BE2C (cell line): ENCODE data around the gene GNAL.

ENCODE experiments used
- DNase-seq: peaks from one replicate; pipeline ENCODE4 v3.0.0-alpha.2; 2020
- H3K27me3 ChIP-seq: fragments of 250-450 bp; sonication (Bioruptor Pico); 2 replicates; pipeline ENCODE4 v1.5.1; 2020; ENCODE audit warnings: mild to moderate bottlenecking
- H3K36me3 ChIP-seq: fragments of 250-450 bp; sonication (Bioruptor Pico); 2 replicates; pipeline ENCODE4 v1.5.1; 2020; ENCODE audit warnings: mild to moderate bottlenecking
- H3K4me1 ChIP-seq: fragments of 250-450 bp; sonication (Bioruptor Pico); 2 replicates; pipeline ENCODE4 v1.5.1; 2020
- H3K4me3 ChIP-seq: 2 replicates; pipeline ENCODE4 v1.5.1; 2011; ENCODE audit warnings: low read depth, low read length
- H3K9me3 ChIP-seq: fragments of 250-450 bp; sonication (Bioruptor Pico); 2 replicates; pipeline ENCODE4 v1.5.1; 2020
- TF ChIP-seq, protein P1 (sequence below): IDR thresholded peaks from 2 replicates; pipeline ENCODE4 v1.5.1; 2012; ENCODE audit warnings: mild to moderate bottlenecking, low read depth, low read length

The GNAL gene

DNA sequence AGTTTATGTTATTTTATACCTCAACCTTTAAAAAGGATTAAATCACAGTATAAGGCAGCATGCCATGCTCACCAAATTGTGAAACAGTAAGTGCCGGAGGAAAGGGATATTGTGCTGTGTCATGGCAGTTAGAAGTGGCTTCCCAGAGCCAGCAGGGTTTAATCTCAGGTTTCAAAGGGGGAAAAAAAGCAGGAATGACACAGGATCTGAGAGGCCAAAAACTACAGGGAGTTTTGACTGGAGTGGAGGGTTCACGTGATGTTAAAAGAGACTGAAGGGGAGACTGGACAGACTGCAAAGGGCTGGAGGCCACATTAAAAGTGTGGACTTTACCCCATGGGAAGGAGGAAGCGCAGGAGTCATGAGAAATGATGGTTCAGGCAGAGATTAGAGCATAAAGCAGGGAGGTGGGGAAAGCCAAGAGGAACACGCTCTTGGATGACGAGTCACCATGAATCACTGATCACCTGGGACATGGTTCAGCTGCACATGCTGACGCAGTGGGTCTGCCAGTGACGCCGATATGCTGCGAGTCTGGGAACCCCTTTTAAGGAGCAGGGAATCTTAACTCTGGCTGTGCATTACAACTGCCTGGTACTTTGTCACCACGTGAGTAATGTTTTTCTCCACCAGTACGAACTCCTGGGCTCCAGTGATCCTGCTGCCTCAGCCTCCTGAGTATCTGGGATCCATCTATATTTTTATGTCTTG lies 168.3 kb downstream of the GNAL start:
- H3K4me1 ChIP-seq: no peaks in the 10 kb centered on the region
- no peak for DNase-seq
- H3K9me3 ChIP-seq: no peaks in the 10 kb centered on the region
- TF ChIP-seq, protein P1, sequence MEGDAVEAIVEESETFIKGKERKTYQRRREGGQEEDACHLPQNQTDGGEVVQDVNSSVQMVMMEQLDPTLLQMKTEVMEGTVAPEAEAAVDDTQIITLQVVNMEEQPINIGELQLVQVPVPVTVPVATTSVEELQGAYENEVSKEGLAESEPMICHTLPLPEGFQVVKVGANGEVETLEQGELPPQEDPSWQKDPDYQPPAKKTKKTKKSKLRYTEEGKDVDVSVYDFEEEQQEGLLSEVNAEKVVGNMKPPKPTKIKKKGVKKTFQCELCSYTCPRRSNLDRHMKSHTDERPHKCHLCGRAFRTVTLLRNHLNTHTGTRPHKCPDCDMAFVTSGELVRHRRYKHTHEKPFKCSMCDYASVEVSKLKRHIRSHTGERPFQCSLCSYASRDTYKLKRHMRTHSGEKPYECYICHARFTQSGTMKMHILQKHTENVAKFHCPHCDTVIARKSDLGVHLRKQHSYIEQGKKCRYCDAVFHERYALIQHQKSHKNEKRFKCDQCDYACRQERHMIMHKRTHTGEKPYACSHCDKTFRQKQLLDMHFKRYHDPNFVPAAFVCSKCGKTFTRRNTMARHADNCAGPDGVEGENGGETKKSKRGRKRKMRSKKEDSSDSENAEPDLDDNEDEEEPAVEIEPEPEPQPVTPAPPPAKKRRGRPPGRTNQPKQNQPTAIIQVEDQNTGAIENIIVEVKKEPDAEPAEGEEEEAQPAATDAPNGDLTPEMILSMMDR: no peak
- no peaks in the 10 kb centered on the region for H3K27me3 ChIP-seq
- H3K4me3 ChIP-seq: no peak overlapping the region
- H3K36me3 ChIP-seq: no peaks in the 10 kb centered on the region

DNA sequence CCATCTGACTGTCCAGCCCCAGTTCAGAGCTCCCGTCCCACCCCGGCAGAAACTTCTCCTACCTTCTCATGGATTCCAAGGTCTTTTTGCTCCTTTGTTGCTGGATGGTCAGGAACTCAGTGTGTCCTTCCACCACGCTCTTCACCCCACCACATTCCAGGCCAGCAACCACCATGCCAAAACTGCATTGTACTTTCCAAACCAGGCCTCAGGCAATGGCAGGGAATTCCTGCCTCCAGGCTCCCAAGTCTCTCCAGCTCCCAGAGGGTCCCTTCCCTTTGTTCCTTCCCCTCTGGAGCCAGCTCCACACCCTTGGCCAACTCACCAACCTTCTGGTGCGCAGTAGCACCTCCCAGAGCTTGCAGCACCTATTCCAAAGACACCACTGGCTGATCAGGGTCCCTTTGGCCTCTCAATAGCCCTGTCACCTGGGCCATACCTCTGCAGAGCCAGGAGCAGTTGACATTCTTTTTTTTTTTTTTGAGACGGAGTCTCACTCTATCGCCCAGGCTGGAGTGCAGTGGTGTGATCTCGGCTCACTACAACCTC lies 170.3 kb downstream of the GNAL start:
- Histone ChIP-seq H3K4me3 (no peak overlapping the region), H3K9me3 (no peaks in the 10 kb centered on the region), H3K4me1 (no peaks in the 10 kb centered on the region), H3K27me3 (no peaks in the 10 kb centered on the region), H3K36me3 (no peaks in the 10 kb centered on the region)
- TF ChIP-seq, protein P1: no peak
- no peak for DNase-seq

GRCh38 chr18:11859903-11860407 lies 170.9 kb downstream of the GNAL start:
- Histone ChIP-seq H3K27me3 (no peaks in the 10 kb centered on the region), H3K9me3 (no peaks in the 10 kb centered on the region), H3K36me3 (no peaks in the 10 kb centered on the region), H3K4me1 (no peaks in the 10 kb centered on the region), H3K4me3 (no peak overlapping the region)
- TF ChIP-seq, protein P1: no peak
- no peak for DNase-seq

GRCh38 chr18:11860594-11861450 lies 171.8 kb downstream of the GNAL start:
- Histone ChIP-seq H3K36me3 (no peaks in the 10 kb centered on the region), H3K4me3 (no peak overlapping the region), H3K9me3 (no peaks in the 10 kb centered on the region), H3K27me3 (no peaks in the 10 kb centered on the region), H3K4me1 (no peaks in the 10 kb centered on the region)
- no peak for DNase-seq
- TF ChIP-seq, protein P1: no peak

- H3K4me1 ChIP-seq: no peaks in the 10 kb centered on the region
- DNase-seq: no peak
- TF ChIP-seq, protein P1: no peak
- no peaks in the 10 kb centered on the region for H3K36me3 ChIP-seq
- no peaks in the 10 kb centered on the region for H3K9me3 ChIP-seq
- H3K27me3 ChIP-seq: no peaks in the 10 kb centered on the region
- no peak overlapping the region for H3K4me3 ChIP-seq
These were observed 172.7 kb downstream of the GNAL start for GRCh38 chr18:11861583-11862288.
